ENCODE data around the gene DGKD.

DNA sequence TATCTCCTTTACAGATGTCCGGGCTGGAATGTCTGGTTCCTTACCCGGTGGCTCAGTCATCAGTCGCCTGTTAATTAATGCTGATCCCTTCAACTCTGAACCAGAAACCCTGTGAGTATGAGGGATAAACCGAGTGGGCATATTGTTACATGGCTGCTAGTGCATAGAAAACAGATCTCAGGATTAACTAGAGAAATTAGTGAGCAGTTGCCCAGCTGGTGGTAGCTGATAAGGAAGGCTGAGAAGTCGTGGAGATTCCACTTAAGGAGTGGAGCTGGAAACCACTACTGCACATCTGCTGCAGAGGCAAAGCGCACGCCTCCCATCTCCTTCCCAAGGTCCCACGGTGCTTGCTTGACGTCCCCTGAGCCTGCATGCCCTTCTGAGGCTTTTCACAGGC is 97.7 kb downstream of the DGKD start:
- TF ChIP-seq, protein P1, sequence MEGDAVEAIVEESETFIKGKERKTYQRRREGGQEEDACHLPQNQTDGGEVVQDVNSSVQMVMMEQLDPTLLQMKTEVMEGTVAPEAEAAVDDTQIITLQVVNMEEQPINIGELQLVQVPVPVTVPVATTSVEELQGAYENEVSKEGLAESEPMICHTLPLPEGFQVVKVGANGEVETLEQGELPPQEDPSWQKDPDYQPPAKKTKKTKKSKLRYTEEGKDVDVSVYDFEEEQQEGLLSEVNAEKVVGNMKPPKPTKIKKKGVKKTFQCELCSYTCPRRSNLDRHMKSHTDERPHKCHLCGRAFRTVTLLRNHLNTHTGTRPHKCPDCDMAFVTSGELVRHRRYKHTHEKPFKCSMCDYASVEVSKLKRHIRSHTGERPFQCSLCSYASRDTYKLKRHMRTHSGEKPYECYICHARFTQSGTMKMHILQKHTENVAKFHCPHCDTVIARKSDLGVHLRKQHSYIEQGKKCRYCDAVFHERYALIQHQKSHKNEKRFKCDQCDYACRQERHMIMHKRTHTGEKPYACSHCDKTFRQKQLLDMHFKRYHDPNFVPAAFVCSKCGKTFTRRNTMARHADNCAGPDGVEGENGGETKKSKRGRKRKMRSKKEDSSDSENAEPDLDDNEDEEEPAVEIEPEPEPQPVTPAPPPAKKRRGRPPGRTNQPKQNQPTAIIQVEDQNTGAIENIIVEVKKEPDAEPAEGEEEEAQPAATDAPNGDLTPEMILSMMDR (IDR thresholded peaks at IDR 0.05), result no peak
- no peak for TF ChIP-seq POLR2A (IDR thresholded peaks at IDR 0.05)

Measured in Peyer's patch (tissue), 4 donors.